Spleen (tissue), 11 donors: ENCODE measurements around the gene ASH1L. TPM values are rescaled to one million over a fixed set of nuclear protein-coding genes. Genes with fewer than 3 reads are reported as not detected.

Source experiments
- DNase-seq: peaks from one replicate; pipeline ENCODE4 v3.0.0-alpha.2; 2020
- H3K27ac ChIP-seq, 8 donors: fragments of 200-600 bp; sonication (generic) in 7 of 8; 1 replicate in 4 of 8; 2 replicates in 4 of 8; pipeline versions ENCODE4 v1.5.0 to v1.8.0; 2016 to 2021; ENCODE audit warnings: inconsistent platforms in 4 of 8, mild to moderate bottlenecking in 4 of 8, moderate library complexity in 1 of 8
- H3K27me3 ChIP-seq, 7 donors: fragments of 200-600 bp; sonication (generic) in 6 of 7; replicated peaks in 1 of 7; 1 replicate in 4 of 7; 2 replicates in 3 of 7; pipeline versions ENCODE4 v1.5.0 to v1.8.0; 2016 to 2021; ENCODE audit warnings: inconsistent platforms in 3 of 7, mild to moderate bottlenecking in 1 of 7
- H3K36me3 ChIP-seq, 6 donors: fragments of 200-600 bp; sonication (generic) in 5 of 6; 1 replicate in 4 of 6; 2 replicates in 2 of 6; pipeline versions ENCODE4 v1.5.0 to v1.8.0; 2016 to 2021; ENCODE audit warnings: inconsistent platforms in 2 of 6
- H3K4me1 ChIP-seq, 6 donors: fragments of 200-600 bp; sonication (generic) in 5 of 6; 1 replicate in 3 of 6; 2 replicates in 3 of 6; pipeline versions ENCODE4 v1.5.0 to v1.8.0; 2016 to 2021; ENCODE audit warnings: inconsistent platforms in 3 of 6
- H3K4me3 ChIP-seq, 8 donors: fragments of 200-600 bp; sonication (generic) in 7 of 8; 1 replicate in 4 of 8; 2 replicates in 4 of 8; pipeline versions ENCODE4 v1.5.0 to v1.8.0; 2016 to 2021; ENCODE audit warnings: inconsistent platforms in 4 of 8, mild to moderate bottlenecking in 4 of 8, moderate library complexity in 2 of 8
- H3K9me3 ChIP-seq, 8 donors: fragments of 200-600 bp; sonication (generic) in 7 of 8; 1 replicate in 4 of 8; 2 replicates in 4 of 8; pipeline versions ENCODE4 v1.5.0 to v1.8.0; 2016 to 2021; ENCODE audit warnings: inconsistent platforms in 4 of 8
- POLR2A ChIP-seq, 3 donors: fragments of 450-650 bp; IDR thresholded peaks; one replicate each; pipeline ENCODE4 v1.5.1; 2017; ENCODE audit warnings: antibody characterized with exemption in 3 of 3, mild to moderate bottlenecking in 1 of 3
- POLR2AphosphoS5 ChIP-seq, 3 donors: sonication (generic); formaldehyde crosslinking; IDR thresholded peaks; one replicate each; pipeline ENCODE4 v1.5.1; 2017; ENCODE audit warnings: antibody characterized with exemption in 3 of 3
- WGBS, 5 donors: extraction: QIAGEN DNeasy Blood & Tissue Kit in 3 of 5; methylation state at CpG; one replicate each; pipeline versions ENCODE4 v1.1.5 to v1.1.7; 2013 to 2018; 5-methylcytosine and 5-hydroxymethylcytosine counted together
- intact Hi-C: fragments of 100-400 bp; cut with DNase I; formaldehyde crosslinking; loops from one replicate; pipeline ENCODE4 v1.15.0; 2023; ENCODE audit warnings: low total_unique reads
- microRNA-seq, 3 donors: library from miRNA; unstranded; fragments of <30 nt; microRNA quantifications; one replicate each; pipeline versions ENCODE4 to v1.1.0, GENCODE V29; 2019 to 2020
- polyA plus RNA-seq, 3 donors: library from polyadenylated mRNA; stranded (reverse); fragments of 200-250 nt; gene quantifications; one replicate each; pipeline ENCODE4 v1.2.1, GENCODE V29; 2013
- small RNA-seq, 4 donors: library from RNA; depleted of rRNA; stranded (forward); fragments of <200 nt; gene quantifications; one replicate each; pipeline ENCODE3, GENCODE V24; 2016
- total RNA-seq, 7 donors: library from RNA; depleted of rRNA in 3 of 7; stranded (reverse); fragments of >200 nt in 3 of 7; fragmentation: NEBNext Ultra II Directional in 4 of 7; extraction: Animal tissue kit (Norgen Biotek cat#: 25700) in 4 of 7; gene quantifications; one replicate each; pipeline versions ENCODE4 v1.1.0 to v1.2.1, GENCODE V29; 2016 to 2021
- TF ChIP-seq, protein P1 (sequence below), 11 experiments: fragments of 200-600 bp in 7 of 11; fragments of 450-650 bp in 4 of 11; sonication (generic) in 4 of 11; IDR thresholded peaks in 8 of 11; conservative IDR thresholded peaks in 3 of 11; 1 replicate in 7 of 11; 2 replicates in 4 of 11; pipeline versions ENCODE4 v1.4.0 to v1.8.0; 2016 to 2021; ENCODE audit warnings: antibody characterized with exemption in 11 of 11, inconsistent platforms in 4 of 11, mild to moderate bottlenecking in 1 of 11
- donor health status: healthy with polysubstance abuse.
- donor health status: DM: no; HTN: no; CAD: no; lungs with moderate emphysema.
- donor health status: DM: no; HTN: no; CAD: no.
- donor health status: Bipolar disorder and iron deficiency.
- donor health status: healthy.
- donor health status: DM: no; HTN: no; CAD: no.
- donor health status: DM: yes; HTN: yes; CAD: no.

The ASH1L gene
- total and polyA plus RNA-seq, 10 donors: 2.5 to 89.8 (median 69.1) TPM

DNA sequence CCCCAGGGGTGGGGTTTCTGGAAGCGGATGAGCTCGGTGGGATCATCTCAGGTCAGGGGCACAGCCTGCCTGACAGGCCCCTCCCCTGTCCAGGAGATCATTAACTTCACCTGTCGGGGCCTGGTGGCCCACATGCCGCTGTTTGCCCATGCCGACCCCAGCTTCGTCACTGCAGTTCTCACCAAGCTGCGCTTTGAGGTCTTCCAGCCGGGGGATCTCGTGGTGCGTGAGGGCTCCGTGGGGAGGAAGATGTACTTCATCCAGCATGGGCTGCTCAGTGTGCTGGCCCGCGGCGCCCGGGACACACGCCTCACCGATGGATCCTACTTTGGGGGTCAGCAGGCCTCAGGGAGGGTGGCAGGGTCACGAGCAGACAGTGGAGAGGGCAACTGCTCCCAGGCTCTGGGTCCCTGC, 277.0 kb downstream of the ASH1L start:
- peaks cover 0 to 4% (median 0%) of the 10 kb centered on the region in 6 donors for H3K36me3 ChIP-seq
- 88 to 95% (median 94%) methylated on average over 8 to 18 of the region's 18 CpGs for WGBS, 5 donors
- no peak overlapping the region for H3K27ac ChIP-seq
- no peaks in the 10 kb centered on the region for H3K27me3 ChIP-seq
- H3K4me3 ChIP-seq: no peak overlapping the region
- no peaks in the 10 kb centered on the region for H3K9me3 ChIP-seq
- H3K4me1 ChIP-seq: no peaks in the 10 kb centered on the region
- DNase-seq: peak; percentile 66
- intact Hi-C loops: no loop called here
- TF ChIP-seq, protein P1, sequence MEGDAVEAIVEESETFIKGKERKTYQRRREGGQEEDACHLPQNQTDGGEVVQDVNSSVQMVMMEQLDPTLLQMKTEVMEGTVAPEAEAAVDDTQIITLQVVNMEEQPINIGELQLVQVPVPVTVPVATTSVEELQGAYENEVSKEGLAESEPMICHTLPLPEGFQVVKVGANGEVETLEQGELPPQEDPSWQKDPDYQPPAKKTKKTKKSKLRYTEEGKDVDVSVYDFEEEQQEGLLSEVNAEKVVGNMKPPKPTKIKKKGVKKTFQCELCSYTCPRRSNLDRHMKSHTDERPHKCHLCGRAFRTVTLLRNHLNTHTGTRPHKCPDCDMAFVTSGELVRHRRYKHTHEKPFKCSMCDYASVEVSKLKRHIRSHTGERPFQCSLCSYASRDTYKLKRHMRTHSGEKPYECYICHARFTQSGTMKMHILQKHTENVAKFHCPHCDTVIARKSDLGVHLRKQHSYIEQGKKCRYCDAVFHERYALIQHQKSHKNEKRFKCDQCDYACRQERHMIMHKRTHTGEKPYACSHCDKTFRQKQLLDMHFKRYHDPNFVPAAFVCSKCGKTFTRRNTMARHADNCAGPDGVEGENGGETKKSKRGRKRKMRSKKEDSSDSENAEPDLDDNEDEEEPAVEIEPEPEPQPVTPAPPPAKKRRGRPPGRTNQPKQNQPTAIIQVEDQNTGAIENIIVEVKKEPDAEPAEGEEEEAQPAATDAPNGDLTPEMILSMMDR (IDR thresholded peaks at IDR 0.05 in 8 of 11, conservative IDR thresholded peaks at IDR 0.05 in 3 of 11): no peak
- TF ChIP-seq POLR2AphosphoS5 (IDR thresholded peaks at IDR 0.05): no peak
- no peak for TF ChIP-seq POLR2A (IDR thresholded peaks at IDR 0.05)

Small RNA genes within 50 kb of the gene (microRNA-seq; reads per million reads assigned to microRNA genes)
- 0 reads per million in 3 donors for gene MIR555

Small RNA genes within 50 kb of the gene (small RNA-seq; reads per million reads assigned to genes)
- gene AL353807.4 (0 reads per million in 4 donors), gene RNU6-106P (0 to 0.08 (median 0) reads per million in 4 donors), gene RNU6-1297P (0 reads per million in 4 donors)

Other genes starting within 250 kb of the ASH1L start
- gene RUSC1, start 241.9 kb downstream of the ASH1L start, total RNA-seq: 10 to 100 TPM; 11.4 to 21.1 (median 18.0) TPM
- gene RUSC1, start 241.9 kb downstream of the ASH1L start, polyA plus RNA-seq: 10 to 100 TPM in 2 of 3 donors, 1 to 10 TPM in 1; 8.5 to 17.3 (median 10.8) TPM
- 10 to 100 TPM; 21.4 to 60.0 (median 41.7) TPM for gene MSTO1, start 47.4 kb upstream of the ASH1L start, total RNA-seq
- gene MSTO1, start 47.4 kb upstream of the ASH1L start, polyA plus RNA-seq: 10 to 100 TPM; 19.8 to 33.6 (median 27.3) TPM
- gene YY1AP1, start 126.0 kb upstream of the ASH1L start, total RNA-seq: 100 to 1,000 TPM in 2 of 7 donors, 10 to 100 TPM in 5; 73.8 to 145 (median 87.4) TPM
- 10 to 100 TPM; 21.9 to 35.6 (median 34.2) TPM for gene YY1AP1, start 126.0 kb upstream of the ASH1L start, polyA plus RNA-seq
- gene DAP3, start 126.3 kb upstream of the ASH1L start, total RNA-seq: 100 to 1,000 TPM in 4 of 7 donors, 10 to 100 TPM in 3; 87.3 to 150 (median 100) TPM
- gene DAP3, start 126.3 kb upstream of the ASH1L start, polyA plus RNA-seq: 100 to 1,000 TPM in 1 of 3 donors, 10 to 100 TPM in 2; 90.4 to 135 (median 98.6) TPM